ENCODE results near the gene UNKL. TPM values are rescaled to one million over a fixed set of nuclear protein-coding genes. Genes with fewer than 3 reads are reported as not detected.

UNKL gene
- total and polyA plus RNA-seq, 7 donors: 17.3 to 58.7 (median 32.6) TPM

- no peak for DNase-seq
- Histone ChIP-seq H3K36me3 (ENCODE audit: insufficient read depth in 1 of 2, low read depth in 1 of 2) (peaks cover 0 to 31% of the 10 kb centered on the region in 2 donors), H3K27ac (no peak overlapping the region), H3K4me1 (peaks cover 26% of the 10 kb centered on the region), H3K4me3 (no peak overlapping the region), H3K9me3 (no peaks in the 10 kb centered on the region), H3K27me3 (ENCODE audit: insufficient read depth in 3 of 3, low read length in 2 of 3) (no peaks in the 10 kb centered on the region)
- intact Hi-C loops (cut with DNase I): no loop called here
- WGBS, 3 donors: 92 to 94% (median 93%) methylated on average over 16 to 17 of the region's 17 CpGs
- TF ChIP-seq CTCF (IDR thresholded peaks at IDR 0.05): no peak
- ATAC-seq: no peak
Observed at GRCh38 chr16:1349951-1350350, 64.6 kb downstream of the UNKL start.

- intact Hi-C loops (cut with DNase I): no loop called here
- no peak overlapping the region for H3K4me3 ChIP-seq
- no peak for TF ChIP-seq CTCF (IDR thresholded peaks at IDR 0.05)
Observed at GRCh38 chr16:1349351-1349750, 65.2 kb downstream of the UNKL start.

GRCh38 chr16:1348926-1349325 lies 65.6 kb downstream of the UNKL start:
- no peak overlapping the region for H3K4me3 ChIP-seq
- H3K27ac ChIP-seq: no peak overlapping the region
- no peak for TF ChIP-seq CTCF (IDR thresholded peaks at IDR 0.05)
- peaks cover 0 to 31% of the 10 kb centered on the region in 2 donors for H3K36me3 ChIP-seq (ENCODE audit: insufficient read depth in 1 of 2, low read depth in 1 of 2)
- WGBS, 3 donors: 46 to 65% (median 50%) methylated on average over 14 of the region's 14 CpGs
- no peak for DNase-seq
- peaks cover 26% of the 10 kb centered on the region for H3K4me1 ChIP-seq
- intact Hi-C loops (cut with DNase I): no loop called here
- no peak for ATAC-seq
- H3K27me3 ChIP-seq (ENCODE audit: insufficient read depth in 3 of 3, low read length in 2 of 3): no peaks in the 10 kb centered on the region
- no peaks in the 10 kb centered on the region for H3K9me3 ChIP-seq

More at GRCh38 chr16:1349351-1349750, 65.2 kb downstream of the UNKL start:
- ATAC-seq (no peak), DNase-seq (no peak)
- no peaks in the 10 kb centered on the region for H3K27me3 ChIP-seq (ENCODE audit: insufficient read depth in 3 of 3, low read length in 2 of 3)
- H3K36me3 ChIP-seq (ENCODE audit: insufficient read depth in 1 of 2, low read depth in 1 of 2): peaks cover 0 to 31% of the 10 kb centered on the region in 2 donors
- 72 to 80% (median 77%) methylated on average over 15 to 16 of the region's 16 CpGs for WGBS, 3 donors
- H3K27ac ChIP-seq: no peak overlapping the region
- peaks cover 26% of the 10 kb centered on the region for H3K4me1 ChIP-seq
- H3K9me3 ChIP-seq: no peaks in the 10 kb centered on the region

GRCh38 chr16:1348441-1348840 lies 66.1 kb downstream of the UNKL start:
- no peak for TF ChIP-seq CTCF (IDR thresholded peaks at IDR 0.05)
- H3K9me3 ChIP-seq: no peaks in the 10 kb centered on the region
- H3K27me3 ChIP-seq (ENCODE audit: insufficient read depth in 3 of 3, low read length in 2 of 3): no peaks in the 10 kb centered on the region
- H3K27ac ChIP-seq: no peak overlapping the region
- WGBS, 3 donors: 80 to 82% (median 81%) methylated on average over 15 of the region's 15 CpGs
- intact Hi-C loops (cut with DNase I): no loop called here
- no peak overlapping the region for H3K4me3 ChIP-seq
- ATAC-seq (no peak), DNase-seq (no peak)
- peaks cover 0 to 31% of the 10 kb centered on the region in 2 donors for H3K36me3 ChIP-seq (ENCODE audit: insufficient read depth in 1 of 2, low read depth in 1 of 2)
- peaks cover 24% of the 10 kb centered on the region for H3K4me1 ChIP-seq

GRCh38 chr16:1347962-1348361 lies 66.5 kb downstream of the UNKL start:
- Histone ChIP-seq H3K4me1 (peaks cover 21% of the 10 kb centered on the region), H3K4me3 (no peak overlapping the region), H3K27ac (no peak overlapping the region), H3K27me3 (ENCODE audit: insufficient read depth in 3 of 3, low read length in 2 of 3) (no peaks in the 10 kb centered on the region), H3K9me3 (no peaks in the 10 kb centered on the region), H3K36me3 (ENCODE audit: insufficient read depth in 1 of 2, low read depth in 1 of 2) (peaks cover 0 to 31% of the 10 kb centered on the region in 2 donors)
- 88 to 91% (median 89%) methylated on average over 29 of the region's 29 CpGs for WGBS, 3 donors
- intact Hi-C loops (cut with DNase I): no loop called here
- no peak for TF ChIP-seq CTCF (IDR thresholded peaks at IDR 0.05)
- DNase-seq: no peak
- ATAC-seq: no peak

Measured in psoas muscle (tissue), 8 donors.